Fibroblast of skin of scalp (primary cell): ENCODE measurements around the gene SREK1IP1.
"Not testable (repeated sequence)": the region's sequence is repeated elsewhere in the genome, so short reads cannot be mapped to it uniquely, and the experiment has no call there.

Experiments
- DNase-seq: peaks from one replicate; pipeline ENCODE4 v3.0.0-alpha.2; 2013

Gene SREK1IP1

GRCh38 chr5:64763948-64764503, 4.5 kb downstream of the SREK1IP1 start:
- no peak for DNase-seq

DNA sequence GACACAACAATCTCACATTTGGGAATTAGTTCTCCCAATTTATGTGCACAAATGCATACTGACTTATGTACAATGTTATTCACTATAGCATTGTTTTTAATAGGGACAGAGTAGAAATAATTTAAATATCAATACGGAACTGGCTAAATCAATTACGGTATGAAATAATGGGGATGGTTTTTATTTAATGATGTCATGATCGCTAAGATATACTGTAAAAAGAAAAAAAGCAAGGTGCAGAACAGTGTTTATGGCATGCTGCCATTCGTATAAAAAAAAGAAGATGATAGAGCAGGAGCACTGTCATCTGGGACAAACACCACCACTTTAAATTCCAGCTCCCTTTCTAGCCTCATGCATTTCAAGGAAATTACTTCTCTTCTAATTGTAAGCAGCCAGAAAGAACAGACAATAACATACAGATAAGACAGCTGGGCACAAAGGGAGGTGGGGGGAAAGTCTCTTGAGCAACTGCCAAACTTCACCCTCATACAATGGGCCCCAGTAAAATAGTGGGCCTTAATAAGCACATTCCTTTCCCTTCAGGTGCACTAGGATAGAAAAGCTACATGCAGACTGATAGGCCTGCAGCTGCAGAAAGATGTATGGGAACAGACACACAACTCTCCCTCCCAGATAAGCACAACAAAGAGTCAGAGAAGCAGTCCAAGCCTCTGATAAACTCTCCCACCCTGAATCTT, 8.4 kb downstream of the SREK1IP1 start:
- no peak for DNase-seq

DNA sequence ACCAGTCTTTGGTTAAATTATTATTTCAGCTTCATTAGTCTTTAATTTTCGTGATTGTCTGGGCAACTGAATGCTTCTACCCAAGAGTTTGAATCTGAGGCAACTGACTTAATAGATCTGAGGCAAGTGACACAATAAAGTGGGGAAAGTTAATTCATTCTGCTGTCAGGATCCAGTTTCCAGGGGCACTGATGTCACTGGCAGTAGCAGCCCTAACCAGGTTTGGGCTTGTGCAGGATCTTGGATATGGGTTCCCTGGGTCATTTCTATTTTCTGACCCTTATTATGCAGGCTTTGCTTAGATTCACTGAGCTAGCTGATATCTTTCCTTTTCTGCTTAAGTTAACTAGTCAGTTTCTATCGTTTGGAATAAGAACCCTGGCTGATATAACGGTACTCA, 9.6 kb downstream of the SREK1IP1 start:
- no peak for DNase-seq

GRCh38 chr5:64754066-64754465, 14.4 kb downstream of the SREK1IP1 start:
- no peak for DNase-seq

DNA sequence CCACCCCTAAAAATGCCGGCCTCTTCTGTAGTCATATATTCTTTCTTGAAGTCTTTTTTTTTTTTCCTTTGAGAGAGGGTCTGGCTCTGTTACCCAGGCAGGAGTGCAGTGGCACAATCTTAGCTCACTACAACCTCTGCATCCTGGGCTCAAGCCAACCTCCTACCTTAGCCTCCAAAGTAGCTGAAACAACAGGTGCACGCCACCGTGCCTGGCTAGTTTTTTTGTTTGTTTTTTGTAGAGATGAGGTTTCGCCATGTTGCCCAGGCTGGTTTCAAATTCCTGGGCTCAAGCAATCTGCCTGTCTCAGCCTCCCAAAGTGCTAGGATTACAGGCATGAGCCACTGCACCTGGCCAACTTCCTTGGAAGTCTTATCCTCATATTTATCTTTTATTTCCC, 19.1 kb downstream of the SREK1IP1 start:
- no peak for DNase-seq

DNA sequence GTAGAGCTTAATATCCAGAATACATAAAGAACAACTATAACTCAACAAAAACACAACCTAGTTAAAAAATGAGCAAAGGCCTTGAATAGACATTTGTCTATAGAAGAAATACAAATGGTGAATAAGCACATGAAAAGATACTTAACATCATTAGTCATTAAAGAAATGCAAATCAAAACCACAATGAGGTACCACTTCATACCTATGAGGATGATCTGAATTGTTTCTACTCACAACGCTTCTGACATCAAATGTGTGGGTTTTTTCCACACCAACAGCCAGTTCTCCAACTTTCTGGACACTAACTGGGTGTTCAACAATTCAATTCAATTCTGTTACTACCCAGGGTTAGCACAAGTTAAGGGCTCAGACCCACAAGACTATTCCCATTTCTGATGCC, 22.0 kb downstream of the SREK1IP1 start:
- DNase-seq: peak; percentile 3

GRCh38 chr5:64744914-64745313, 23.6 kb downstream of the SREK1IP1 start:
- no peak for DNase-seq

GRCh38 chr5:64742821-64743220, 25.7 kb downstream of the SREK1IP1 start:
- DNase-seq: no peak

GRCh38 chr5:64742411-64742810, 26.1 kb downstream of the SREK1IP1 start:
- no peak for DNase-seq

DNA sequence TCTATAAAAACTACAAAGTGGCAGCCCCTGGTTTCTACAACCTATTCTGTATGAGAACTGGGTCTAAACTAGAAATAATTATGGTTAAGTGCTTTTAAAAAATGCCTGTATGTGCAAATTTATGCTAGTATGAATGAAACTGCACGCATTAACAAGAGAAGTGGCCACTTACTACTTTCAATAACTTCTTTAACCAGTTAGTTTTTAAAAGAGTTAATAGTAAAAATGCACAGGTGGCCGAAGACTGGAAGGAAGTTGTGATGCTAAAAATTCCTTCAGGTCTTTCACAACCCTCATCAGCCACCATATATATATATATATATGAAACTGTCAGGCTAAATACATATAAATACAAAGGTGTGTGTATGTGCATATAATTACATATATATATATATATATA, 41.3 kb downstream of the SREK1IP1 start:
- no peak for DNase-seq

- no peak for DNase-seq
Observed at GRCh38 chr5:64722588-64722987, 45.9 kb downstream of the SREK1IP1 start.

DNA sequence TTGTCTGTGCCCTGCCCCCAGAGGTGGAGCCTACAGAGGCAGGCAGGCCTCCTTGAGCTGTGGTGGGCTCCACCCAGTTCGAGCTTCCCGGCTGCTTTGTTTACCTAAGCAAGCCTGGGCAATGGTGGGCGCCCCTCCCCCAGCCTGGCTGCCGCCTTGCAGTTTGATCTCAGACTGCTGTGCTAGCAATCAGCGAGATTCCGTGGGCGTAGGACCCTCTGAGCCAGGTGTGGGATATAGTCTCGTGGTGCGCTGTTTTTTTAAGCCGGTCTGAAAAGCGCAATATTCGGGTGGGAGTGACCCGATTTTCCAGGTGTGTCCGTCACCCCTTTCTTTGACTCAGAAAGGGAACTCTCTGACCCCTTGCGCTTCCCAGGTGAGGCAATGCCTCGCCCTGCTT, 54.0 kb downstream of the SREK1IP1 start:
- DNase-seq: not testable (repeated sequence)

- no peak for DNase-seq
Observed at GRCh38 chr5:64707191-64707590, 61.3 kb downstream of the SREK1IP1 start.

DNA sequence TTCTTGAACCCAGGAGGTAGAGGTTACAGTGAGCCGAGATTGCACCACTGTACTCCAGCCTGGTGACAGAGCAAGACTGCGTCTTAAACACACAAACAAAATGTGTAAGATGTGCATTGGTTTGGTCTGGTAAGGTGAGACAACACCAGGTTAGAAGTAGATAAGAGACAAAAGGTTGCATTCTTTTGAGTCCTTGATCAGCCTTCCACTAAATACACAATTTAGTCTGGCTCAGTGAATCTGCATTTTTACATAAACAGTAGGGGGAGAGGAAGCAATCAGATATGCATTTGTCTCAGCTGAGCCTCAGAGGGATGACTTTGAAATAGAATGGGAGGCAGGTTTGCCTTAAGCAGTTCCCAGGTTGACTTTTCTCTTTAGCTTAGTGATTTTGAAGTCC, 62.4 kb downstream of the SREK1IP1 start:
- DNase-seq: not testable (repeated sequence)

DNA sequence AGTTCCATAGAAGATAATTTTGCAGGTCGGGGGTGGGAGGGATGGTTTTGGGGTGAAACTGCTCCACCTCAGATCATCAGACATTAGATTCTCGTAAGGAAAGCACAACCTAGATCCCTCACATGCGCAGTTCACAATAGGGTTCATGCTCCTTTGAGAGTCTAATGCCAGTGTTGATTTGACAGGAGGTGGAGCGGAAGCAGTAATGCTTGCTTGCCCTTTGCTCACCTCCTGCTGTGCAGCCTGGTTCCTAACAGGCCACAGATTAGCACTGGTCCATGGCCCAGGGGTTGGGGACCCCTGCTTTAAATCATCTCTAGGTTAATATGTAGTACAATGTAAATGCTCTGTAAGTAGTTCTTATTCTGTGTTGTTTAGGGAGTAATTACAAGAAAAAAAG, 67.7 kb downstream of the SREK1IP1 start:
- DNase-seq: no peak

- not testable (repeated sequence) for DNase-seq
Observed at GRCh38 chr5:64696414-64696813, 72.1 kb downstream of the SREK1IP1 start.

- no peak for DNase-seq
Observed at GRCh38 chr5:64693636-64694035, 74.9 kb downstream of the SREK1IP1 start.

- DNase-seq: no peak
Observed at GRCh38 chr5:64691291-64691690, 77.2 kb downstream of the SREK1IP1 start.

- DNase-seq: peak; percentile 9
Observed at GRCh38 chr5:64690417-64691151, 77.9 kb downstream of the SREK1IP1 start, which contains the start of gene SHISAL2B. Gene SHISAL2B, plus strand, starts transcription at chr5:64690503. Its CDS starts 121 bp downstream, at chr5:64690624.

DNA sequence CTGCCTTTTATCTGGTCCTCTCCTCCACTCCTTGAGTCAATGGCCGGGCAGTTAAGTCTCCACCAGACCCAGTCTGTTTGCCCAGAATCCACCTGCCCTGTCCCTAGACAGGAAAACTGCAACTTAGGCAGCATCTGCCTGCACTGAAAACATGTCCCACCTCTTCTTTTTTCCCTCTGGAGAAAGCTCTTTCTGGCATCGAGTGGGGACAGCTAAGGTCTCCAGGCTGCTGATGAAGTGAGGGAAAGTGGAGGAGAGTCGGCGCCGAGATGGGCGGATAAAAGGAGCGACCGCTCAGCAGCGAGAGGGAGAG, 78.4 kb downstream of the SREK1IP1 start:
- no peak for DNase-seq

DNA sequence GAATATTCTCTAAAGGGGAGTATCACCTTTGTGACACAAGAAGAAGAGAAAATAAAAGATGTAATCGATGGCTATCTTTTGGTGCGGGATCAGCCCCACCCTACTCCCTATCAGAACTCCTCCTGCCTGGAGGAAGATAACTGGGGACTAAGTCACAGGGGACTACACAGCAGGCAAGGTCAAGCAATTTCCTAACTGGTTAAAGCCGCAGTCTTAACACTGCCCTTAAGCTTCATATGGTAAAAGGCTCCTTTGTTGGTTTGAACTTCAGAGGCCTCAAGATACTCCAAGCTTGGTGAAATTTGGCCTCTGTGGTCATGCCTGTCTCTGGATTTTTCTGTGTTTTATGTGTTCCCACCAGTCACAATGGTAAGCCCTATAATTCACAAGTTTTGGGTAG, 79.5 kb downstream of the SREK1IP1 start:
- no peak for DNase-seq

DNA sequence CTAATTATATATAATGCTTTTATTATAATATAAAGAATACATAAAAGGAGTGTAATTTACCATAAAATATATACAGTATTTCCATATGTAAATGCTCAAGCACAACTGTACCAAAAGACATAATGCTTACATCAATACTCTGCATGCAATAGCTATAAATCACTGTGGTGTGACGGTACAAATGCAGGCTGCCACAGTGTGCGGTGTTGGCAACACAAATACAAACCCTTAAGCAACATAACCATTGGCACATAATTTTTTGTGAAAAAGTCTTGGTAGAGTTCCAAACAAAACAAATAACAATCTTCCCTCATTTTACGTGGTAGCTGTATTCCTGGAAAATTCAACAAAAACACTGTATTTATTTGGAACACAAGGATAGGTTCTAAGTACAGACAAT, 80.1 kb downstream of the SREK1IP1 start:
- no peak for DNase-seq

DNA sequence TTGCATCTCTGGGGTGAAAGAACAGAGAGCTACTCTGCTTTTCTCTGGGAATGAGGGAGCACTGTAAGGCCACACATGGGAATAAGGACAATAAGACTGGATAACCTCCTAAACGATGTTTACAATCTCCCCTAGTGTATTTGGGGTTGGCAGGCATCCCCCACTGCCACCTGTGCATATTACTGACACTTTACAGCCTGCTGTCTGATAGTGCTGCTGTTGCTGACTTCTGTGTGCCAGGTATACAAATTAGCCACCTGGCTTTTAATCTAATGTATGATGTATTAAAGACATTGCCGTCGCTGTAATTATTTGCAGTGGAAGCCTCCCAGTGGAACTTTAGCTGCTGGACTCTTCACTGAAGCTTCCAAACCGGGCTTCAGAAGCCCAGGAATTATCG, 82.6 kb downstream of the SREK1IP1 start:
- DNase-seq: no peak

DNA sequence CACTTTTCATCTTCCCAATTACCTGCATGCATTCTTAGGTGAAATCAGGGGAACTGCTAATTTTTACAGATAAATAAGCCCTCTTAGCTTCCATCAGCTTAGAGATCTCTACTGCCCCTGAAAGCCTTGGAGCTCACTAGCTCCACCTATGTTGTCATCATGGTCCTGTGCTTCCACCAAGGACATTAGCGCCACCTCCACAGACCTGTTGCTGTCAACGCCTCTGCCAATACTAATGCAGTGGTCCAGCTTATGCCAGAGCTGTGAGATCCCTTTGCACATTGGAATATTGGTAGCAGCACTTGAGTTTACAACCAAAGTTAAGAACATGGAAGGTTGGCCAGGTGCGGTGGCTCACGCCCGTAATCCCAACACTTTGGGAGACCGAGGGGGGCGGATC, 85.9 kb downstream of the SREK1IP1 start:
- no peak for DNase-seq
